KMS-11 (cell line): Measurements from ENCODE around the gene CCNI2.

ENCODE experiments used
- H2AFZ ChIP-seq: fragments of 200-600 bp; sonication (generic); 2 replicates; pipeline ENCODE4 v1.6.1; 2016; ENCODE audit warnings: antibody characterized with exemption, mixed run types, low read depth
- H3K27ac ChIP-seq: fragments of 200-600 bp; sonication (generic); 2 replicates; pipeline ENCODE4 v1.6.1; 2016; ENCODE audit warnings: mild to moderate bottlenecking, mixed run types
- H3K27me3 ChIP-seq: fragments of 200-600 bp; sonication (generic); 2 replicates; pipeline ENCODE4 v1.6.1; 2017; ENCODE audit warnings: mild to moderate bottlenecking, low read depth, mixed run types, moderate library complexity; ENCODE audit not compliant: insufficient read depth
- H3K36me3 ChIP-seq: fragments of 200-600 bp; sonication (generic); 2 replicates; pipeline ENCODE4 v1.6.1; 2017; ENCODE audit warnings: mild to moderate bottlenecking, mixed run types; ENCODE audit not compliant: insufficient read depth
- H3K4me1 ChIP-seq: fragments of 200-600 bp; sonication (generic); 2 replicates; pipeline ENCODE4 v1.6.1; 2016; ENCODE audit warnings: mild to moderate bottlenecking, low read depth, mixed run types; ENCODE audit not compliant: poor library complexity, severe bottlenecking
- H3K4me2 ChIP-seq: fragments of 200-600 bp; sonication (generic); 2 replicates; pipeline ENCODE4 v1.7.0; 2016; ENCODE audit warnings: mild to moderate bottlenecking, mixed run types
- H3K4me3 ChIP-seq: fragments of 200-600 bp; sonication (generic); IDR thresholded peaks from 2 replicates; pipeline ENCODE4 v1.6.1; 2017; ENCODE audit warnings: low read depth, low read length, mixed read lengths; ENCODE audit not compliant: insufficient read depth
- H3K79me2 ChIP-seq: fragments of 200-600 bp; sonication (generic); 2 replicates; pipeline ENCODE4 v1.6.1; 2016; ENCODE audit warnings: low read depth, mixed run types; ENCODE audit not compliant: insufficient read depth
- H3K9ac ChIP-seq: fragments of 200-600 bp; sonication (generic); 2 replicates; pipeline ENCODE4 v1.6.1; 2016; ENCODE audit warnings: mild to moderate bottlenecking, mixed run types
- H4K20me1 ChIP-seq: fragments of 200-600 bp; sonication (generic); 2 replicates; pipeline ENCODE4 v1.6.1; 2016; ENCODE audit warnings: mild to moderate bottlenecking, mixed run types; ENCODE audit not compliant: insufficient read depth
- TF ChIP-seq, protein P1 (sequence below): fragments of 200-600 bp; sonication (generic); conservative IDR thresholded peaks from 2 replicates; pipeline ENCODE4 v1.6.1; 2017; ENCODE audit warnings: low read depth, mild to moderate bottlenecking, antibody characterized with exemption, low read length, moderate library complexity, mixed read lengths

The CCNI2 gene

GRCh38 chr5:132718544-132719312 is 28.5 kb upstream of the CCNI2 start:
- no peak overlapping the region for H3K27ac ChIP-seq

DNA sequence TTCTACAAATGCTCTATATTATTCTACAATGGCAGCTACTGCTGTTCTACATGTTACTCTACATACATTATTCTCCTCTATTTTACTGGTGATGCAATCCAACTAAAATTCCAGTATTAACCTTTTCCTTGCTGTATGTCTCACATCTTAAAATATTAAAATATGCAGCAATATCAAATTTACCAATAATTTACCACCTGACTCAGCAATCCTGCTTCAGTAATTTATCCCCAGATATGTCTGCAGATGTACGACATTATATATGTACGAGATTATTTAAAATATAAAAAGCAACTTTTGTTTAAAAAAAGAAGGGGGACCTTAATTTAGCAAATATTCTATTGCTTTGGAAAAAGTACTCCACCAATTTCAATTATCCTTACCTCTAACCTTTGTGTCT is 21.5 kb upstream of the CCNI2 start:
- no peaks in the 10 kb centered on the region for H3K79me2 ChIP-seq
- TF ChIP-seq, protein P1, sequence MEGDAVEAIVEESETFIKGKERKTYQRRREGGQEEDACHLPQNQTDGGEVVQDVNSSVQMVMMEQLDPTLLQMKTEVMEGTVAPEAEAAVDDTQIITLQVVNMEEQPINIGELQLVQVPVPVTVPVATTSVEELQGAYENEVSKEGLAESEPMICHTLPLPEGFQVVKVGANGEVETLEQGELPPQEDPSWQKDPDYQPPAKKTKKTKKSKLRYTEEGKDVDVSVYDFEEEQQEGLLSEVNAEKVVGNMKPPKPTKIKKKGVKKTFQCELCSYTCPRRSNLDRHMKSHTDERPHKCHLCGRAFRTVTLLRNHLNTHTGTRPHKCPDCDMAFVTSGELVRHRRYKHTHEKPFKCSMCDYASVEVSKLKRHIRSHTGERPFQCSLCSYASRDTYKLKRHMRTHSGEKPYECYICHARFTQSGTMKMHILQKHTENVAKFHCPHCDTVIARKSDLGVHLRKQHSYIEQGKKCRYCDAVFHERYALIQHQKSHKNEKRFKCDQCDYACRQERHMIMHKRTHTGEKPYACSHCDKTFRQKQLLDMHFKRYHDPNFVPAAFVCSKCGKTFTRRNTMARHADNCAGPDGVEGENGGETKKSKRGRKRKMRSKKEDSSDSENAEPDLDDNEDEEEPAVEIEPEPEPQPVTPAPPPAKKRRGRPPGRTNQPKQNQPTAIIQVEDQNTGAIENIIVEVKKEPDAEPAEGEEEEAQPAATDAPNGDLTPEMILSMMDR: no peak

More at GRCh38 chr5:132718544-132719312, 28.5 kb upstream of the CCNI2 start:
- TF ChIP-seq, protein P1: no peak
- H3K9ac ChIP-seq: no peak overlapping the region
- no peak overlapping the region for H2AFZ ChIP-seq
- no peaks in the 10 kb centered on the region for H3K4me1 ChIP-seq
- no peaks in the 10 kb centered on the region for H3K79me2 ChIP-seq
- H4K20me1 ChIP-seq: no peaks in the 10 kb centered on the region
- H3K4me3 ChIP-seq: no peak overlapping the region
- no peaks in the 10 kb centered on the region for H3K36me3 ChIP-seq
- no peak overlapping the region for H3K4me2 ChIP-seq
- H3K27me3 ChIP-seq: no peaks in the 10 kb centered on the region

DNA sequence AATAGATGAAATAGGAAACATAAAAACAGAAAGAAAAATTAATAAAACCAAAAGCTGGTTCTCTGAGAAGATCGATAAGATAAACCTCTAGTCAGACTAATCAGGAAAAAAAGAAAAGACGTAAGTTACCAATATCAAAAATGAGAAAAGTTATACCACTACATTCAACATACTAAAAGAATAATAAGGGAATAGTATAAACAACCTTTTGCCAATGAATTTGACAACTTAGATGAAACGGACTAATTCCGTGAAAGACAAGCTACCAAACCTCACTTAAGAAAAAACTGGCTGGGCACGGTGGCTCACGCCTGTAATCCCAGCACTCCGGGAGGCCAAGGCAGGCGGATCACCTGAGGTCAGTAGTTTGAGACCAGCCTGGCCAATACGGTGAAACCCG is 17.3 kb upstream of the CCNI2 start:
- H4K20me1 ChIP-seq: no peaks in the 10 kb centered on the region
- no peak overlapping the region for H2AFZ ChIP-seq
- H3K36me3 ChIP-seq: no peaks in the 10 kb centered on the region
- TF ChIP-seq, protein P1: no peak
- H3K27me3 ChIP-seq: no peaks in the 10 kb centered on the region
- no peak overlapping the region for H3K27ac ChIP-seq
- H3K4me1 ChIP-seq: no peaks in the 10 kb centered on the region
- no peak overlapping the region for H3K4me3 ChIP-seq
- H3K4me2 ChIP-seq: no peak overlapping the region
- no peaks in the 10 kb centered on the region for H3K79me2 ChIP-seq
- H3K9ac ChIP-seq: no peak overlapping the region

More for the DNA sequence above, 21.5 kb upstream of the CCNI2 start:
- Histone ChIP-seq H3K4me2 (no peak overlapping the region), H2AFZ (no peak overlapping the region), H3K4me3 (no peak overlapping the region), H3K27ac (no peak overlapping the region), H3K27me3 (no peaks in the 10 kb centered on the region), H3K36me3 (no peaks in the 10 kb centered on the region), H4K20me1 (no peaks in the 10 kb centered on the region), H3K4me1 (no peaks in the 10 kb centered on the region), H3K9ac (no peak overlapping the region)

GRCh38 chr5:132733499-132734148 is 13.6 kb upstream of the CCNI2 start:
- TF ChIP-seq, protein P1: no peak
- peaks cover 23% of the 10 kb centered on the region for H3K4me1 ChIP-seq
- H2AFZ ChIP-seq: no peak overlapping the region
- no peak overlapping the region for H3K27ac ChIP-seq
- H3K4me3 ChIP-seq: no peak overlapping the region
- no peaks in the 10 kb centered on the region for H4K20me1 ChIP-seq
- no peaks in the 10 kb centered on the region for H3K79me2 ChIP-seq
- no peaks in the 10 kb centered on the region for H3K27me3 ChIP-seq
- H3K9ac ChIP-seq: no peak overlapping the region
- no peak overlapping the region for H3K4me2 ChIP-seq
- H3K36me3 ChIP-seq: no peaks in the 10 kb centered on the region
